Keratinocyte (primary cell): ENCODE results near the gene STK24.

Source experiments
- CTCF ChIP-seq, 3 experiments: IDR thresholded peaks in 1 of 3; conservative IDR thresholded peaks in 1 of 3; optimal IDR thresholded peaks in 1 of 3; 2 replicates in 2 of 3; 3 replicates in 1 of 3; pipeline versions ENCODE3 to v1.5.1; 2011; ENCODE audit warnings: low read length in 3 of 3, mild to moderate bottlenecking in 3 of 3, moderate library complexity in 2 of 3, control low read depth in 1 of 3, inconsistent platforms in 1 of 3; ENCODE audit not compliant: insufficient read depth in 2 of 3; ENCODE audit errors: extremely low read depth in 1 of 3
- EZH2 ChIP-seq: IDR thresholded peaks from one replicate; pipeline ENCODE4 v1.6.1; 2012; ENCODE audit warnings: inconsistent platforms, mild to moderate bottlenecking, low read length, moderate library complexity

- no peak for TF ChIP-seq CTCF (optimal IDR thresholded peaks at IDR 0.05 in 1 of 3, IDR thresholded peaks at IDR 0.05 in 1 of 3, conservative IDR thresholded peaks at IDR 0.05 in 1 of 3; ENCODE audit: extremely low read depth in 1 of 3, insufficient read depth in 2 of 3, low read length in 3 of 3)
- TF ChIP-seq EZH2, result no peak
These were observed 98.4 kb downstream of the STK24 start for GRCh38 chr13:98478189-98479129.
